Fibroblast of pulmonary artery (primary cell): ENCODE data around the gene TUBB3.
"Not testable (repeated sequence)": the region's sequence is repeated elsewhere in the genome, so short reads cannot be mapped to it uniquely, and the experiment has no call there.

Source experiments
- DNase-seq: peaks from one replicate; pipeline ENCODE4 v3.0.0-alpha.2; 2010; ENCODE audit warnings: low read depth
- H3K4me3 ChIP-seq: replicated peaks from 2 replicates; pipeline ENCODE4 v1.5.1; 2011; ENCODE audit warnings: low read depth, mild to moderate bottlenecking, control low read depth, low read length, moderate library complexity
- TF ChIP-seq, protein P1 (sequence below): IDR thresholded peaks from 2 replicates; pipeline ENCODE4 v1.5.1; 2011; ENCODE audit warnings: mild to moderate bottlenecking, control low read depth, low read length, inconsistent platforms; ENCODE audit errors: missing control alignments

The TUBB3 gene

DNA sequence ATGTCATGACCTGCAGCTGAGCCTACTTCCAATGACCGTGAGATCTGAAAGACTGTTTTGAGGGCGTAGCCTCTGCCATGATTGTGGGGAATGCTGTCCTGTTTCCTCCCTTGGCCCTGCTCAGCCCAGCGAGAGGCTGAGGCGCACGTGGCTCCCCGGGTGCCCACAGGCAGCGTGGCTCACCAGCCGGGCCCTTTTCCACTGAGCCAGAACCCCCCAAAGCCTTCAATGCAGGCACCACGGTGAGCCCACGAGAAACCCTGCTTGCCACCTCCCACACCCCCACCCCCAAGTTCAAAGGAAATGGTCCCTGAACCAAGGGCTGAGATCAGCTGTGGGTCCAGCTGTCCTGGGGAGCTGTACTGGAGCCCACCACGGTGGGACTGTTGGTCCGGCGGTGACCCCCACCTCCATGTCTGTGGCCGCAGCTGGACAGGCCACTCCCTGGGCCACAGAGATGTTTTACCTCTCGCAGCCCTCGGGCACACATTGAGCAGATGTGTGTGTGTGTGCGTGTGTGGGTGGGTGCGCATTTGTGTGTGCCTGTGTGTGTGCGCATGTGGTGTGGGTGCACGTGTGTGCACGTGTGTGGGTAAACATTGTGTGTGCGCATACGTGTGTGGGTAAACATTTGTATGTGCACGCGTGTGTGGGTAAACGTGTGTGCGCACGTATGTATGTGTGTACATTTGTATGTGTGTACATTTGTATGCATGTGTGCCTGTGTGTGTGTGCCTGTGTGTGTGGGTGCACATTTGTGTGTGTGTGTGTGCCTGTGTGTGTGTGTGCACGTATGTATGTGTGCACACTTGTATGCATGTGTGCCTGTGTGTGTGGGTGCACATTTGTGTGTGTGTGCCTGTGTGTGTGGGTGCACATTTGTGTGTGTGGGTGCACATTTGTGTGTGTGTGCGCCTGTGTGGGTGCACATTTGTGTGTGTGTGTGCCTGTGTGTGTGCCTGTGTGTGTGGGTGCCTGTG, 9.4 kb upstream of the TUBB3 start:
- TF ChIP-seq, protein P1, sequence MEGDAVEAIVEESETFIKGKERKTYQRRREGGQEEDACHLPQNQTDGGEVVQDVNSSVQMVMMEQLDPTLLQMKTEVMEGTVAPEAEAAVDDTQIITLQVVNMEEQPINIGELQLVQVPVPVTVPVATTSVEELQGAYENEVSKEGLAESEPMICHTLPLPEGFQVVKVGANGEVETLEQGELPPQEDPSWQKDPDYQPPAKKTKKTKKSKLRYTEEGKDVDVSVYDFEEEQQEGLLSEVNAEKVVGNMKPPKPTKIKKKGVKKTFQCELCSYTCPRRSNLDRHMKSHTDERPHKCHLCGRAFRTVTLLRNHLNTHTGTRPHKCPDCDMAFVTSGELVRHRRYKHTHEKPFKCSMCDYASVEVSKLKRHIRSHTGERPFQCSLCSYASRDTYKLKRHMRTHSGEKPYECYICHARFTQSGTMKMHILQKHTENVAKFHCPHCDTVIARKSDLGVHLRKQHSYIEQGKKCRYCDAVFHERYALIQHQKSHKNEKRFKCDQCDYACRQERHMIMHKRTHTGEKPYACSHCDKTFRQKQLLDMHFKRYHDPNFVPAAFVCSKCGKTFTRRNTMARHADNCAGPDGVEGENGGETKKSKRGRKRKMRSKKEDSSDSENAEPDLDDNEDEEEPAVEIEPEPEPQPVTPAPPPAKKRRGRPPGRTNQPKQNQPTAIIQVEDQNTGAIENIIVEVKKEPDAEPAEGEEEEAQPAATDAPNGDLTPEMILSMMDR, result no peak
- no peak for DNase-seq
- no peak overlapping the region for H3K4me3 ChIP-seq

DNA sequence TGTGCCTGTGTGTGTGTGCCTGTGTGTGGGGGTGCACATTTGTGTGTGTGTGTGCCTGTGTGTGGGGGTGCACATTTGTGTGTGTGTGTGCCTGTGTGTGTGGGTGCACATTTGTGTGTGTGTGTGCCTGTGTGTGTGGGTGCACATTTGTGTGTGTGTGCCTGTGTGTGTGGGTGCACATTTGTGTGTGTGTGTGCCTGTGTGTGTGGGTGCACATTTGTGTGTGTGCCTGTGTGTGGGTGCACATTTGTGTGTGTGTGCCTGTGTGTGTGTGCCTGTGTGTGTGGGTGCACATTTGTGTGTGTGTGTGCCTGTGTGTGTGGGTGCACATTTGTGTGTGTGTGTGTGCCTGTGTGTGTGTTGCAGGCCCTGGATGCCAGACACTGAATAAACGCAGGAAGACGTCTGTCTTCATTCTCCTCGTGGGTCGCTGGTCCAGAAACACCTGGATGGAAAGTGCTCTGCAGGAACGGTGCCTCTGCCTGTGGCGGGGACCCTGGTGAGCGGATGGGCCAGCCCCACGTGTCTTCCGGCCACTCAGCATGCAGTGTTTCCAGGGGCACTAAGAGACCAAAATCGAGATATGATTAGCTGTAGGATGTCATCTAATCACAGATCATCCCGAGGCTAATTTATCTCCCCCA, 8.4 kb upstream of the TUBB3 start:
- not testable (repeated sequence) for H3K4me3 ChIP-seq, DNase-seq

DNA sequence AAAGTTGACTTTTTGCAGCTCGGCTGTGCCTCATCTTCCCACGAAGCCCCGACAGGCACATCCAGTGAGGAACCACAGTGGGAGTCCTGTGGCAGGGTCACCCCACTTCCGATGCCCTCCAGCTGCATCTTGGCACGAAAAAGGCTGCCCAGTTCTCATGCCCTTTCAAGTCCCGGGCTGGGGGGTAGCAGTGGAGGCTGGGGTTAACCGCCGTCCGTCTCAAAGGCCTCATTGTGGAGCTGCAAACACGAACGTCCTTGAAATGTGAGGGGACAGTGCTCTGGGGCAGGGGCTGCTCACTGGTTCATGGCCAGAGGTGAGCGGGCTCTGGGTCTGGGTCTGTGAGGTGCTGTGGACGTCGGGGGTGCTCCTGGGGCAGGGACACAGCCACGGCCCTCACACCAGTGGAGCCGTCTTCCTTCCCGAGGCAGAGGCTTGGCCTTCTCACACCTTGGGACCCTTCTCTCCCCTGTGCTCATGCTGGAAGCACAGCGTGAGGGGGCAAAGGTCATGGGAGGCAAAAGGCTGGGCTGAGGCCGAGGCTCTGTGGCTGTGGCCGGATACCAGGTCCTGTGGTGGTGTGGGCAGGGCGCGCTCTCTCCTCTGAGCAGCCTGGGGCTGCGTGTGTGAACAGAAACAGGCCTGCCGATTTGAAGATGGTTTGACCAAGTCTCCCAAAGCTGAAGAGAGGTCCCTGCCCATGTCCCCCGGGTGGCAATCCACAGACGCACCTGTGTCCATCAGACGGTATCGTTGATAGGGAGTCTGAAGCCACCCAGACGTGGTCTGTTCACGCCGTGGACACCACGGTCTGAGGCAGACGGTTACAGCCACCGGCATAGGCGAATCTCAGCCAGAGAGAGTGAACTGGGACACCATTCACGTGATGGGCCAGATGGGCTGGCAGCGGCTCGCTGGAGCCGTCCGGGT, 7.6 kb upstream of the TUBB3 start:
- TF ChIP-seq, protein P1, result no peak
- no peak overlapping the region for H3K4me3 ChIP-seq
- DNase-seq, result no peak

DNA sequence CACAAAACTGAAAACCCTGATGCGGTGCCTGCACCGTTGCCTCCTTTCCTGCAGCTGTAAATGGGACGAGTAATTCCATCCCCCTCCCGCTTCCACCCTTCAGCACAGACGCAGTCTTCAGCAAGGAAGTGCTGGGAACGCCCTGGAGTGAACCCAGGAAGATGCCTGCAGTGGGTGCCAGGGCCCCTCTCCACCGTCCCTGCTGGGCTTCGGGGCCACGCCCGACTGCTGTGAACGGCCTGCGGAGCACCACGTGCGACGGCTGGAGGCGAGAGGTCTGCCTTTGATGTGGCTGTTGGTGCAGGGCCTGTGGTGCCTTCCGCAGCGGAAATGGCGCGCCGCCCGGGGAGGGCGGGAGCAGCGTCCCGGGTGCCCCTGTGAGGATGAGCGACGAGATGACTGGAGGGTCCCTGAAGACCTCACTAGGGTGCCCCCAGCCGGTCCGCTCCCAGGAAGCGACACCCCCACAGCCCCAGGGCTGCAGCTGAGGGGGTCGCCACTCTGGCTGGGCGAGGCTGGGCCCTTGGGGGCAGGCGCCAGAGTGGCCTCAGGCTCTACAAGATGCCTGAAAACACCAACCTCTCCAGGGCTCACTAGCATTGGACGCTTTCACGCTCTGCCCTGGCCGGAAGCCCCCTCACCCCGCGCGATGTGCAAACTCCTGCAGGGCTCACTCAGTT, 5.2 kb upstream of the TUBB3 start:
- H3K4me3 ChIP-seq, result peak overlapping the region; percentile 44
- TF ChIP-seq, protein P1, result no peak
- peak; percentile 88 for DNase-seq

DNA sequence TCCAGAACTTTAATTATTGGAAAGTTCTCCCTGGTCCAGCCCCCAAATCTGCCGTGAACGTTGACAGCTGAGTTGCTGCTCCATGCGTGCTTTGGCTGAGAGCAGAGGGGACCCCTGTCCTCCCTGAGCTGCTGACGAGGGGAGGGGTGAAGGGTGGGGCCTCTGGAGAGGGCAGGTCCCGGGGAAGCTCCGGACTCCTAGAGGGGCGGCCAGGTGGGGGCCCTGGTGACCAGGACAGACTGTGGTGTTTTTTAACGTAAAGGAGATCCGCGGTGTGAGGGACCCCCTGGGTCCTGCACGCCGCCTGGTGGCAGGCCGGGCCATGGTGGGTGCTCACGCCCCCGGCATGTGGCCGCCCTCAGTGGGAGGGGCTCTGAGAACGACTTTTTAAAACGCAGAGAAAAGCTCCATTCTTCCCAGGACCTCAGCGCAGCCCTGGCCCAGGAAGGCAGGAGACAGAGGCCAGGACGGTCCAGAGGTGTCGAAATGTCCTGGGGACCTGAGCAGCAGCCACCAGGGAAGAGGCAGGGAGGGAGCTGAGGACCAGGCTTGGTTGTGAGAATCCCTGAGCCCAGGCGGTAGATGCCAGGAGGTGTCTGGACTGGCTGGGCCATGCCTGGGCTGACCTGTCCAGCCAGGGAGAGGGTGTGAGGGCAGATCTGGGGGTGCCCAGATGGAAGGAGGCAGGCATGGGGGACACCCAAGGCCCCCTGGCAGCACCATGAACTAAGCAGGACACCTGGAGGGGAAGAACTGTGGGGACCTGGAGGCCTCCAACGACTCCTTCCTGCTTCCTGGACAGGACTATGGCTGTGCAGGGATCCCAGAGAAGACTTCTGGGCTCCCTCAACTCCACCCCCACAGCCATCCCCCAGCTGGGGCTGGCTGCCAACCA, 4.4 kb upstream of the TUBB3 start, which contains the start of gene MC1R:
TSS of gene MC1R (plus strand) at position 410 of the 895 bp plus-strand sequence. CDS start at position 807, 397 bp downstream.
- peak within 1 kb of the TSS; percentile 44 for H3K4me3 ChIP-seq
- DNase-seq, result peak; percentile 51

More for the DNA sequence above, 4.4 kb upstream of the TUBB3 start, which contains the start of gene MC1R:
- TF ChIP-seq, protein P1, result peak; percentile 57
